A673 (cell line): ENCODE measurements around the gene SYT14.

ENCODE experiments used
- CTCF ChIP-seq: fragments of 300-800, 200-600 bp; sonication (generic); conservative IDR thresholded peaks from 2 replicates; pipeline ENCODE4 v1.5.1; 2017; ENCODE audit warnings: low read depth, mild to moderate bottlenecking, antibody characterized with exemption, low read length, moderate library complexity, mixed read lengths
- EZH2 ChIP-seq: fragments of 200-600 bp; sonication (generic); IDR thresholded peaks from 2 replicates; pipeline ENCODE4 v1.6.1; 2017; ENCODE audit warnings: borderline replicate concordance, low read depth, mild to moderate bottlenecking, mixed read lengths, antibody characterized with exemption, low read length; ENCODE audit not compliant: poor library complexity, severe bottlenecking

GRCh38 chr1:210099921-210100320 is 161.9 kb downstream of the SYT14 start:
- no peak for TF ChIP-seq CTCF
- no peak for TF ChIP-seq EZH2
